Measurements from ENCODE around the gene NAV2. TPM values are rescaled to one million over a fixed set of nuclear protein-coding genes. Genes with fewer than 3 reads are reported as not detected.

The NAV2 gene
- polyA plus RNA-seq, 1 experiment: 5.1 TPM

DNA sequence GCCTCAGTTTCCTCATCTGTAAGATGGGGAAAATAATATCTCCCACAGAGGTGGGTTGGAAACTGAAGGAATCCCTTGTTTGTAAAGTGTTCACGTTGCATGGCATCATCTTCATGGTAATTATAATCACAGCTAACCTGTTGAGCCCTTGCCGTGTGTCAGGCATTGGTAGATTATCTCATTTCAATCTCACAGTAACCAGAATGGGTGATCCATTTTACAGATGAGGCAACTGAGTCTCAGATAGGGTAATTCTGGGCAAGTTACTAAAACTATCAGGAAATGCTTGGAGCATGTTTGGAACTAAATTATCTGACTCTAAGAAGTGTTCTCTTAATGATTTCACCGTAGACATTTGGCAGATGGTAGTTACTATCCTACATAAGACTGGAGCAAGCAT, 109.4 kb downstream of the NAV2 start:
- DNase-seq (ENCODE audit: low read depth, low spot score): no peak
- Histone ChIP-seq H3K27ac (ENCODE audit: low read depth, low read length) (no peak overlapping the region), H3K9me3 (ENCODE audit: control insufficient read depth, insufficient read depth, low read length) (no peaks in the 10 kb centered on the region), H3K27me3 (ENCODE audit: control insufficient read depth, insufficient read depth, low read length) (no peaks in the 10 kb centered on the region), H3K4me3 (ENCODE audit: low read depth, low read length) (no peak overlapping the region)
- TF ChIP-seq, protein P1, sequence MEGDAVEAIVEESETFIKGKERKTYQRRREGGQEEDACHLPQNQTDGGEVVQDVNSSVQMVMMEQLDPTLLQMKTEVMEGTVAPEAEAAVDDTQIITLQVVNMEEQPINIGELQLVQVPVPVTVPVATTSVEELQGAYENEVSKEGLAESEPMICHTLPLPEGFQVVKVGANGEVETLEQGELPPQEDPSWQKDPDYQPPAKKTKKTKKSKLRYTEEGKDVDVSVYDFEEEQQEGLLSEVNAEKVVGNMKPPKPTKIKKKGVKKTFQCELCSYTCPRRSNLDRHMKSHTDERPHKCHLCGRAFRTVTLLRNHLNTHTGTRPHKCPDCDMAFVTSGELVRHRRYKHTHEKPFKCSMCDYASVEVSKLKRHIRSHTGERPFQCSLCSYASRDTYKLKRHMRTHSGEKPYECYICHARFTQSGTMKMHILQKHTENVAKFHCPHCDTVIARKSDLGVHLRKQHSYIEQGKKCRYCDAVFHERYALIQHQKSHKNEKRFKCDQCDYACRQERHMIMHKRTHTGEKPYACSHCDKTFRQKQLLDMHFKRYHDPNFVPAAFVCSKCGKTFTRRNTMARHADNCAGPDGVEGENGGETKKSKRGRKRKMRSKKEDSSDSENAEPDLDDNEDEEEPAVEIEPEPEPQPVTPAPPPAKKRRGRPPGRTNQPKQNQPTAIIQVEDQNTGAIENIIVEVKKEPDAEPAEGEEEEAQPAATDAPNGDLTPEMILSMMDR (IDR thresholded peaks at IDR 0.05; ENCODE audit: low read depth, low read length): no peak
- POLR2A ChIA-PET: no interaction called here
- CTCF ChIA-PET: no interaction called here

DNA sequence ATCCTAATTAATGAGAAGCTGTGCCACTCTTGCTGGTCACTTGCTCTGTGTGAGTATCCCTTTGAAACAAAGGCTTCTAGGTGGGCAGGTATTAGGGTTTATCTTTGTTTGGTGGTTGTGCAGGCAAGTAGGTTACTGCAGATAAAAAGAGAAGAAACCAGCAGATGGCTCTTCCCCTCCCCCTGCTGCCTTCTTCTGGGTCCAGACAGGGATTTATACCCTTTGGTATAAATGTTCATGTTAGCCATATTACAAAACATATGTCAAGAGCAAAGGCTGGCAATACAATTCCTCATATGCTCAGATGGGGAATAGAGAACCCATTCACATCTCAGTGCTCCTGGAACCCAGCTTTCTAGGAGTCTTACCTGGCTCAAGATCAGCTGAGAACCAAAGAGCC, 109.9 kb downstream of the NAV2 start:
- Histone ChIP-seq H3K27ac (ENCODE audit: low read depth, low read length) (no peak overlapping the region), H3K27me3 (ENCODE audit: control insufficient read depth, insufficient read depth, low read length) (no peaks in the 10 kb centered on the region), H3K9me3 (ENCODE audit: control insufficient read depth, insufficient read depth, low read length) (no peaks in the 10 kb centered on the region), H3K4me3 (ENCODE audit: low read depth, low read length) (no peak overlapping the region)
- ChIA-PET CTCF (no interaction called here), POLR2A (no interaction called here)
- TF ChIP-seq, protein P1 (IDR thresholded peaks at IDR 0.05; ENCODE audit: low read depth, low read length): no peak
- no peak for DNase-seq (ENCODE audit: low read depth, low spot score)

GRCh38 chr11:19826606-19827005, 114.0 kb downstream of the NAV2 start:
- Histone ChIP-seq H3K27ac (ENCODE audit: low read depth, low read length) (no peak overlapping the region), H3K9me3 (ENCODE audit: control insufficient read depth, insufficient read depth, low read length) (no peaks in the 10 kb centered on the region), H3K4me3 (ENCODE audit: low read depth, low read length) (no peak overlapping the region), H3K27me3 (ENCODE audit: control insufficient read depth, insufficient read depth, low read length) (no peaks in the 10 kb centered on the region)
- DNase-seq (ENCODE audit: low read depth, low spot score): no peak
- ChIA-PET POLR2A (no interaction called here), CTCF (interaction anchor here (1.4 kb wide), 1 partner anchor 514 kb away, joined by 3 read pairs; no protein-coding TSS in a partner anchor)
- TF ChIP-seq, protein P1 (IDR thresholded peaks at IDR 0.05; ENCODE audit: low read depth, low read length): no peak

GRCh38 chr11:19827399-19828135, 114.9 kb downstream of the NAV2 start:
- Histone ChIP-seq H3K27me3 (ENCODE audit: control insufficient read depth, insufficient read depth, low read length) (no peaks in the 10 kb centered on the region), H3K9me3 (ENCODE audit: control insufficient read depth, insufficient read depth, low read length) (no peaks in the 10 kb centered on the region), H3K4me3 (ENCODE audit: low read depth, low read length) (no peak overlapping the region), H3K27ac (ENCODE audit: low read depth, low read length) (no peak overlapping the region)
- TF ChIP-seq, protein P1 (IDR thresholded peaks at IDR 0.05; ENCODE audit: low read depth, low read length): no peak
- CTCF ChIA-PET: no interaction called here
- no peak for DNase-seq (ENCODE audit: low read depth, low spot score)
- POLR2A ChIA-PET: no interaction called here

GRCh38 chr11:19828382-19829108, 115.9 kb downstream of the NAV2 start:
- POLR2A ChIA-PET: no interaction called here
- DNase-seq (ENCODE audit: low read depth, low spot score): no peak
- CTCF ChIA-PET: interaction anchor here (0.6 to 1.2 kb wide), 3 partner anchors 75 to 271 kb away, joined by 3 to 4 read pairs (median 3); no protein-coding TSS in a partner anchor
- Histone ChIP-seq H3K27ac (ENCODE audit: low read depth, low read length) (no peak overlapping the region), H3K27me3 (ENCODE audit: control insufficient read depth, insufficient read depth, low read length) (no peaks in the 10 kb centered on the region), H3K9me3 (ENCODE audit: control insufficient read depth, insufficient read depth, low read length) (peaks cover 7% of the 10 kb centered on the region; the same call in 1 of the 2 replicates), H3K4me3 (ENCODE audit: low read depth, low read length) (no peak overlapping the region)
- TF ChIP-seq, protein P1 (IDR thresholded peaks at IDR 0.05; ENCODE audit: low read depth, low read length): no peak
